ENCODE measurements around the gene ZNF324.

Gene ZNF324

GRCh38 chr19:58477871-58478270 lies 11.0 kb downstream of the ZNF324 start:
- CTCF ChIA-PET = interaction anchor here (1.7 kb wide), 1 partner anchor 11 kb away, joined by 3 read pairs; no protein-coding TSS in a partner anchor

DNA sequence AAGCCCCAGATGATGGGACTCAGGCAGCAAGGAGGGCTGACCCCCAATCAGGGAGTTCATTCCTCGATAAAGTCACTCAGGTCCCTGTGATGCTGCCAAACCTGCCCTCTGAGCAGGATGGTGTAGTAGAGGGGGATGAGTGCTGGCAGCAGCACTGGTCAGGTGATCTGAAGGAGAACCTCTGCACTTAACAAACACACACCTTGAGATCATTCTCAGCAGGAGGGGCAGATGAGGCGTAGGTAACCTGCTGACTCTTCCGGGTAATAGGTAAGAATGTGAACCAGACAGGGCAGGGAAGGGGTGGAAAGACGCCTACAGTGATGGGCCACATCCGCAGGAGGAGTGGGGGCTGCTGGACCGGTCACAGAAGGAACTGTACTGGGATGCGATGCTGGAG lies 12.4 kb downstream of the ZNF324 start:
- ChIA-PET CTCF (interaction anchor here (1.0 kb wide), 1 partner anchor 10 kb away, joined by 3 read pairs; no protein-coding TSS in a partner anchor), POLR2A (no interaction called here)
- DNase-seq (ENCODE audit: extremely low spot score) = no peak
- TF ChIP-seq CTCF (IDR thresholded peaks at IDR 0.05; ENCODE audit: control extremely low read depth, extremely low read depth, low read depth, missing control alignments) = no peak

More at GRCh38 chr19:58477871-58478270, 11.0 kb downstream of the ZNF324 start:
- DNase-seq (ENCODE audit: extremely low spot score) = no peak
- no peak for TF ChIP-seq CTCF (IDR thresholded peaks at IDR 0.05; ENCODE audit: control extremely low read depth, extremely low read depth, low read depth, missing control alignments)
- POLR2A ChIA-PET = interaction anchor here (0.6 kb wide), 1 partner anchor 10 kb away, joined by 3 read pairs; no protein-coding TSS in a partner anchor

GRCh38 chr19:58479736-58480480 lies 13.0 kb downstream of the ZNF324 start:
- ChIA-PET POLR2A (no interaction called here), CTCF (interaction anchor here (0.9 kb wide), 1 partner anchor 34 kb away, joined by 4 read pairs; no protein-coding TSS in a partner anchor)
- no peak for TF ChIP-seq CTCF (IDR thresholded peaks at IDR 0.05; ENCODE audit: control extremely low read depth, extremely low read depth, low read depth, missing control alignments)

DNA sequence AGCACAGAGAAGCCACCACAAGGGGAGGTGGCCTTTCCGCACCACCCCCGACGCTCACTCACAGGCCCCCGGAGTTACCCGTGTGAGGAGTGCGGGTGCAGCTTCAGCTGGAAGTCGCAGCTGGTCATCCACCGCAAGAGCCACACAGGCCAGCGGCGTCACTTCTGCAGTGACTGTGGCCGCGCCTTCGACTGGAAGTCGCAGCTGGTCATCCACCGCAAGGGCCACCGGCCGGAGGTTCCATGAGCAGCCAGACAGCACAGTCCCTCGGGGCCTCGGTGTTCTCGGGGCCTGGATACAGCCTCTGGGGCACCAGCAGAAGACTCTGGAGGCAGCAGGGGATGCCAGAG lies 13.6 kb downstream of the ZNF324 start:
- POLR2A ChIA-PET = no interaction called here
- no peak for DNase-seq (ENCODE audit: extremely low spot score)
- TF ChIP-seq CTCF (IDR thresholded peaks at IDR 0.05; ENCODE audit: control extremely low read depth, extremely low read depth, low read depth, missing control alignments) = no peak
- CTCF ChIA-PET = interaction anchor here (0.9 kb wide), 1 partner anchor 34 kb away, joined by 4 read pairs; no protein-coding TSS in a partner anchor

More at GRCh38 chr19:58479736-58480480, 13.0 kb downstream of the ZNF324 start:
- no peak for DNase-seq (ENCODE audit: extremely low spot score)

GRCh38 chr19:58480831-58481230 lies 14.0 kb downstream of the ZNF324 start:
- ChIA-PET POLR2A (no interaction called here), CTCF (interaction anchor here (0.9 kb wide), 1 partner anchor 33 kb away, joined by 4 read pairs; no protein-coding TSS in a partner anchor)
- no peak for TF ChIP-seq CTCF (IDR thresholded peaks at IDR 0.05; ENCODE audit: control extremely low read depth, extremely low read depth, low read depth, missing control alignments)
- DNase-seq (ENCODE audit: extremely low spot score) = no peak

DNA sequence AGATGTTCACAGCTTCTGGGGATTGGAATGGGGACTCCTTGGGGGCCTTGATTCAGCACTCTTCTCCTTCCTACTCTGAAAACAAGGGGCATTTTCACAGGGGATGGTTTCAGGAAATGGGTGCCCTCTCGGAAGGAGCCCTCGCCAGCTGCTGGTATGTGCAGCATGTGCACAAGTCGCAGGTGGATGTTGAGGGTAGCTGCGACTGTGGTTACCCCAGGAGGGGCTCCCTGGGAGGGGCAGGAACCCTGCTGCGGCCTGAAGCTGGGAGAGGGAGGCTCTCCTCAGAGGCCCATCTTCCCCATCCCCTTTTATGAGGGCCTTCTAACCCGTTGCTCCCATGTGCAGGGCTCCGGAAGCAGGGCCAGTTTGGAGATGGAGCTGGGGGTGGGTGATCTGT lies 15.5 kb downstream of the ZNF324 start:
- DNase-seq (ENCODE audit: extremely low spot score) = no peak
- CTCF ChIA-PET = interaction anchor here (1.7 kb wide), 1 partner anchor 37 kb away, joined by 8 read pairs; the partner anchor contains the start of gene ZBTB45
- no peak for TF ChIP-seq CTCF (IDR thresholded peaks at IDR 0.05; ENCODE audit: control extremely low read depth, extremely low read depth, low read depth, missing control alignments)
- POLR2A ChIA-PET = no interaction called here

Data from GM10248 (cell line).